IMR-90 (cell line): Measurements from ENCODE around the gene AATF. TPM values are rescaled to one million over a fixed set of nuclear protein-coding genes. Genes with fewer than 3 reads are reported as not detected.

Source experiments
- ATAC-seq: fragments of 200-7000 bp; cut with Tn5 transposase; 2 replicates; pipeline ENCODE4 v1.9.1; 2020; ENCODE audit warnings: low read depth, mild to moderate bottlenecking, moderate library complexity
- BruUV-seq: library from RNA; stranded (reverse); fragments of 400-500 nt; replicated peaks from 2 replicates; lab custom pipeline; 2021; lab: Mats Ljungman, UMichigan
- CTCF ChIA-PET: fragments of 300-600 bp; formaldehyde crosslinking; extraction: SDS; loops from one replicate; lab custom pipeline; 2021; ENCODE audit warnings: antibody characterized with exemption; lab: Yijun Ruan, JAX
- POLR2A ChIA-PET: fragments of 300-600 bp; sonication (Branson Sonifier 250); formaldehyde crosslinking; loops from one replicate; lab custom pipeline; 2022; ENCODE audit warnings: antibody characterized with exemption; ENCODE audit not compliant: unreplicated experiment; lab: Charles Lee
- DNase-seq: peaks from one replicate; pipeline ENCODE4 v3.0.0; 2013
- H2AFZ ChIP-seq: replicated peaks from 2 replicates; pipeline ENCODE3; 2013; ENCODE audit warnings: low read length, mild to moderate bottlenecking; ENCODE audit not compliant: poor library complexity
- H2AK5ac ChIP-seq: 2 replicates; pipeline ENCODE4 v1.6.1; 2013; ENCODE audit warnings: low read depth, low read length, inconsistent platforms
- H2AK9ac ChIP-seq: replicated peaks from 2 replicates; pipeline ENCODE3; 2013; ENCODE audit warnings: mild to moderate bottlenecking, low read depth, low read length, moderate library complexity; ENCODE audit not compliant: poor library complexity
- H2BK120ac ChIP-seq: 2 replicates; pipeline ENCODE4 v1.6.1; 2013; ENCODE audit warnings: low read depth, low read length, inconsistent platforms
- H2BK15ac ChIP-seq: 3 replicates; pipeline ENCODE4 v1.6.1; 2013; ENCODE audit warnings: low read depth, low read length, inconsistent platforms
- H2BK20ac ChIP-seq: 2 replicates; pipeline ENCODE4 v1.6.1; 2013; ENCODE audit warnings: low read depth, mild to moderate bottlenecking, inconsistent platforms, low read length, moderate library complexity
- H2BK5ac ChIP-seq: 2 replicates; pipeline ENCODE4 v1.6.1; 2013; ENCODE audit warnings: mild to moderate bottlenecking, low read depth, low read length, inconsistent platforms; ENCODE audit not compliant: poor library complexity, severe bottlenecking
- H3K14ac ChIP-seq: replicated peaks from 2 replicates; pipeline ENCODE4 v1.6.1; 2013; ENCODE audit warnings: low read depth, low read length, inconsistent platforms
- H3K18ac ChIP-seq: 2 replicates; pipeline ENCODE4 v1.6.1; 2013; ENCODE audit warnings: low read depth, low read length, control low read depth
- H3K23ac ChIP-seq: 2 replicates; pipeline ENCODE4 v1.6.1; 2013; ENCODE audit warnings: low read depth, low read length, inconsistent platforms
- H3K27ac ChIP-seq: 2 replicates; pipeline ENCODE4 v1.5.1; 2013; ENCODE audit warnings: mild to moderate bottlenecking, control low read depth, low read length; ENCODE audit not compliant: insufficient read depth
- H3K27me3 ChIP-seq: 2 replicates; pipeline ENCODE4 v1.6.1; 2013; ENCODE audit warnings: low read length; ENCODE audit not compliant: control insufficient read depth, insufficient read depth
- H3K36me3 ChIP-seq: 2 replicates; pipeline ENCODE4 v1.6.1; 2013; ENCODE audit warnings: low read length, mixed read lengths; ENCODE audit not compliant: control insufficient read depth, insufficient read depth
- H3K4ac ChIP-seq: 2 replicates; pipeline ENCODE4 v1.6.1; 2013; ENCODE audit warnings: low read depth, low read length, inconsistent platforms
- H3K4me1 ChIP-seq: 2 replicates; pipeline ENCODE4 v1.6.1; 2013; ENCODE audit warnings: low read length, mixed read lengths; ENCODE audit not compliant: control insufficient read depth, insufficient read depth
- H3K4me2 ChIP-seq: 2 replicates; pipeline ENCODE4 v1.6.1; 2013; ENCODE audit warnings: low read depth, mild to moderate bottlenecking, control low read depth, low read length, moderate library complexity
- H3K4me3 ChIP-seq: 2 replicates; pipeline ENCODE4 v1.5.1; 2013; ENCODE audit warnings: low read depth, mild to moderate bottlenecking, control low read depth, low read length, moderate library complexity; ENCODE audit not compliant: insufficient read depth
- H3K56ac ChIP-seq: 2 replicates; pipeline ENCODE4 v1.6.1; 2013; ENCODE audit warnings: low read length, inconsistent platforms; ENCODE audit not compliant: insufficient read depth; ENCODE audit errors: extremely low read depth
- H3K79me1 ChIP-seq, 2 experiments: 2 replicates each; pipeline ENCODE4 v1.6.1; 2013; ENCODE audit warnings: low read length in 2 of 2, inconsistent platforms in 1 of 2, low read depth in 1 of 2
- H3K9ac ChIP-seq: 2 replicates; pipeline ENCODE4 v1.6.1; 2013; ENCODE audit warnings: low read depth, low read length, control low read depth
- H3K9me1 ChIP-seq: 2 replicates; pipeline ENCODE4 v1.6.1; 2013; ENCODE audit warnings: low read length, inconsistent platforms; ENCODE audit not compliant: insufficient read depth
- H3K9me3 ChIP-seq: 2 replicates; pipeline ENCODE4 v1.6.1; 2013; ENCODE audit warnings: low read length; ENCODE audit not compliant: control insufficient read depth, insufficient read depth
- H4K20me1 ChIP-seq: 2 replicates; pipeline ENCODE4 v1.6.1; 2013; ENCODE audit warnings: low read length, inconsistent platforms; ENCODE audit not compliant: insufficient read depth
- H4K5ac ChIP-seq: 2 replicates; pipeline ENCODE4 v1.6.1; 2013; ENCODE audit warnings: mild to moderate bottlenecking, low read depth, low read length, control low read depth
- H4K8ac ChIP-seq, 2 experiments: 2 replicates each; pipeline ENCODE4 v1.6.1; 2013; ENCODE audit warnings: low read depth in 2 of 2, low read length in 2 of 2, control low read depth in 1 of 2, inconsistent platforms in 1 of 2
- H4K91ac ChIP-seq: 2 replicates; pipeline ENCODE4 v1.6.1; 2013; ENCODE audit warnings: low read depth, low read length, inconsistent platforms; ENCODE audit not compliant: insufficient read depth
- BHLHE40 ChIP-seq: fragments of 150-350 bp; IDR thresholded peaks from 2 replicates; pipeline ENCODE4 v1.6.1; 2016; ENCODE audit warnings: mild to moderate bottlenecking, low read depth, low read length
- CEBPB ChIP-seq: IDR thresholded peaks from 2 replicates; pipeline ENCODE4 v1.6.1; 2012; ENCODE audit warnings: low read depth, low read length, improper control_type of control experiment
- CHD1 ChIP-seq: IDR thresholded peaks from 2 replicates; pipeline ENCODE4 v1.6.1; 2012; ENCODE audit warnings: low read depth, low read length, improper control_type of control experiment
- CTCF ChIP-seq: conservative IDR thresholded peaks from 2 replicates; pipeline ENCODE4 v1.5.1; 2012; ENCODE audit warnings: mild to moderate bottlenecking, low read depth, low read length, improper control_type of control experiment
- ELK1 ChIP-seq: fragments of 150-350 bp; IDR thresholded peaks from 2 replicates; pipeline ENCODE4 v1.6.1; 2016; ENCODE audit warnings: low read depth, mild to moderate bottlenecking, low read length, moderate library complexity, borderline replicate concordance
- FOS ChIP-seq: fragments of 150-350 bp; IDR thresholded peaks from 2 replicates; pipeline ENCODE4 v1.6.1; 2016; ENCODE audit warnings: low read depth, low read length
- MAFK ChIP-seq: IDR thresholded peaks from 2 replicates; pipeline ENCODE4 v1.6.1; 2012; ENCODE audit warnings: low read depth, low read length, improper control_type of control experiment
- MAZ ChIP-seq: IDR thresholded peaks from 2 replicates; pipeline ENCODE4 v1.6.1; 2012; ENCODE audit warnings: low read depth, mild to moderate bottlenecking, low read length, improper control_type of control experiment, moderate library complexity, borderline replicate concordance
- MXI1 ChIP-seq: IDR thresholded peaks from 2 replicates; pipeline ENCODE4 v1.6.1; 2012; ENCODE audit warnings: low read depth, mild to moderate bottlenecking, low read length, moderate library complexity, borderline replicate concordance
- NFE2L2 ChIP-seq: fragments of 150-350 bp; IDR thresholded peaks from 2 replicates; pipeline ENCODE4 v1.6.1; 2016; ENCODE audit warnings: low read depth, mild to moderate bottlenecking, low read length
- POLR2A ChIP-seq: IDR thresholded peaks from 2 replicates; pipeline ENCODE4 v1.6.1; 2012; ENCODE audit warnings: mild to moderate bottlenecking, low read depth, low read length
- RAD21 ChIP-seq: IDR thresholded peaks from 2 replicates; pipeline ENCODE4 v1.6.1; 2012; ENCODE audit warnings: low read length, improper control_type of control experiment
- RCOR1 ChIP-seq: IDR thresholded peaks from 2 replicates; pipeline ENCODE4 v1.6.1; 2012; ENCODE audit warnings: mild to moderate bottlenecking, low read length, improper control_type of control experiment; ENCODE audit not compliant: insufficient replicate concordance
- RFX5 ChIP-seq: IDR thresholded peaks from 2 replicates; pipeline ENCODE4 v1.8.0; 2012; ENCODE audit warnings: low read depth, mild to moderate bottlenecking, low read length, moderate library complexity
- SMC3 ChIP-seq: fragments of 150-350 bp; IDR thresholded peaks from 2 replicates; pipeline ENCODE4 v1.6.1; 2016; ENCODE audit warnings: low read depth, mild to moderate bottlenecking, antibody characterized with exemption, low read length, moderate library complexity
- USF2 ChIP-seq: fragments of 150-350 bp; IDR thresholded peaks from 2 replicates; pipeline ENCODE4 v1.6.1; 2017; ENCODE audit warnings: mild to moderate bottlenecking, antibody characterized with exemption, low read length, low read depth
- WGBS, 2 experiments: methylation state at CpG; one replicate each; pipeline versions ENCODE4 v1.1.5 to v1.1.7; 2013; ENCODE audit warnings: missing lambda C conversion rate in 2 of 2; ENCODE audit not compliant: insufficient read length in 1 of 2; ENCODE audit errors: extremely low coverage in 2 of 2; 5-methylcytosine and 5-hydroxymethylcytosine counted together
- dilution Hi-C: fragments of 300-500 bp; cut with HindIII; formaldehyde crosslinking; loops from one replicate; pipeline ENCODE4 v1.14.3; 2018; ENCODE audit warnings: low sequenced_read_pairs; ENCODE audit not compliant: unreplicated experiment
- in situ Hi-C: fragments of 300-500 bp; cut with MboI; formaldehyde crosslinking; loops from 3 replicates; pipeline ENCODE4 v1.14.3; 2019; ENCODE audit warnings: low sequenced_read_pairs, inconsistent platforms, mixed read lengths
- intact Hi-C: fragments of 100-400 bp; cut with micrococcal nuclease; formaldehyde crosslinking; loops from 2 replicates; pipeline ENCODE4 v1.10.0; 2022
- polyA plus RNA-seq, 3 experiments: library from polyadenylated mRNA; depleted of rRNA; stranded (reverse); fragments of >200 nt; gene quantifications; 2 replicates each; pipeline ENCODE4 v1.2.3, GENCODE V29; 2012; ENCODE audit warnings: low replicate concordance in 1 of 3
- total RNA-seq: library from RNA; depleted of rRNA; stranded (reverse); fragments of >200 nt; gene quantifications from 2 replicates; pipeline ENCODE4 v1.2.3, GENCODE V29; 2012

AATF gene
- total and polyA plus RNA-seq, 2 of the 4 experiments (the other 2 are of a cell fraction) = 21.0 to 34.8 TPM

GRCh38 chr17:37026531-37026869 is 77.7 kb downstream of the AATF start:
- Histone ChIP-seq H4K91ac (no peak overlapping the region), H3K27ac (no peak overlapping the region), H3K18ac (no peak overlapping the region), H3K23ac (no peak overlapping the region), H4K20me1 (no peaks in the 10 kb centered on the region), H2AK9ac (no peak overlapping the region), H2BK5ac (no peak overlapping the region), H3K4me3 (no peak overlapping the region), H3K4me1 (no peaks in the 10 kb centered on the region; the same call in 1 of the 2 replicates), H4K5ac (no peak overlapping the region), H3K4me2 (no peak overlapping the region), H2BK20ac (no peak overlapping the region), H3K79me1 (no peaks in the 10 kb centered on the region), H4K8ac (no peak overlapping the region), H2BK120ac (no peak overlapping the region), H2BK15ac (no peak overlapping the region), H2AK5ac (no peak overlapping the region), H3K9me1 (peaks cover 3% of the 10 kb centered on the region; the same call in 1 of the 2 replicates), H3K4ac (no peak overlapping the region), H3K56ac (no peak overlapping the region), H3K9me3 (no peaks in the 10 kb centered on the region), H3K27me3 (no peaks in the 10 kb centered on the region), H3K9ac (no peak overlapping the region), H3K14ac (no peak overlapping the region), H2AFZ (no peak overlapping the region), H3K36me3 (peaks cover 4% of the 10 kb centered on the region)
- intact Hi-C loops = no loop called here
- in situ Hi-C loops = no loop called here
- ATAC-seq (0 out of 2 replicates have a peak, but pooled peaks have one; percentile 17), DNase-seq (no peak)
- WGBS, 2 experiments = no CpG with 5 or more reads among the region's 1 CpG
- ChIA-PET CTCF (no interaction called here), POLR2A (interaction anchor here (0.6 kb wide), 1 partner anchor 16 kb away, joined by 4 read pairs; no protein-coding TSS in a partner anchor)
- dilution Hi-C loops = no loop called here
- TF ChIP-seq MAFK (no peak), BHLHE40 (no peak), RCOR1 (no peak), NFE2L2 (no peak), USF2 (no peak), SMC3 (no peak), MAZ (no peak), RFX5 (no peak), POLR2A (no peak), FOS (no peak), ELK1 (no peak), CEBPB (no peak), RAD21 (no peak), MXI1 (no peak), CTCF (no peak), CHD1 (no peak)
- BruUV-seq = no TSS peak
